ENCODE data around the gene CLEC10A.
"Not testable (repeated sequence)": the region's sequence is repeated elsewhere in the genome, so short reads cannot be mapped to it uniquely, and the experiment has no call there.

CLEC10A gene

GRCh38 chr17:7068268-7068667 is 11.8 kb downstream of the CLEC10A start:
- no peak for DNase-seq

- DNase-seq: no peak
Observed at GRCh38 chr17:7067198-7067597, 12.9 kb downstream of the CLEC10A start.

DNA sequence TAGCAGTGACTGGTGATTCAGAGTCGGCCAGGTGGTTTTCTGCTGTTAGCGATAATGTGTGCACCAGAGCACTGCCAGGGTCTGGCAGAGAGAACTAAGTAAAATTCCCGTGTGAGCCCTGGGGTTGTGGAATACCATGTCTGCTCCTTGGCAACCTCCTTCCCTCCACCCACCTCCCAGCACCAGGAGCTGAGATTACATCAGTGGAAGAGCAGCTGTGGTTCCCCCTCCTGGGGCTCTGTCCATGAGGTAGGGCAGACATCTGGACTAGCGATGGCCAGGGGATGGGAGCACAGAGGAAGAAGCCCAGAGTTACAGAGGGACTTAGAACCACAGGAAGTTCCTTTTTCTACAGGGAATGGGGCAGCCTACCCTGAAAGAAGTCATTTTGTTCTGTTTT is 15.8 kb downstream of the CLEC10A start:
- no peak for DNase-seq

DNA sequence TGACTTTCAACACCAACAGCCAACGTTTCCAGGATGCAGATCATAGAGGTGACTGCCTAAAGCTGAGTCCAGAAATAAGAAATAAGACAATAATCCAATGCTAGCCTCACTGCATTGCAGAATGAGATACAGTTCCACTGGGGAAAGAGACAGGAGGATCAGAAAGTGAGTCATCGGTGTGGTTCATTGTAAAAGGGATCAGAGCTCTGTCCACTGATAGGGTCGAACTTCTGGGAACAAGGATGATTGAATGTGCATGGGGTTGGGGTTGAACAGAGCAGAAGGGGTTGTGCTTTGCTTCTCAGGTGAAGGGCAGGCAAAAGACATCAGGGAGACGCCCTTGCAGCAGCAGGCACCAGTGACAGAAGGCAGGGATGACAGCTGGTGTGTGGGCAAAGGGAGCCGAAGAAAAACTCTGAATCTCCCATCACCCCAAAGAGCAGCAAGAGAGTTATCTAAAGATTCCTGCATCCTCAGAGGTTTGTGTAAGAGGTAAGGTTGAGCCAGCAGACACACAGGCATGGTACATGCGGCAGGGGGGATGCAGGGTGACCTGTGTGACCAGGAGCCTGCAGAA is 16.4 kb downstream of the CLEC10A start:
- no peak for DNase-seq

- no peak for DNase-seq
Observed at GRCh38 chr17:7060165-7060891, 19.7 kb downstream of the CLEC10A start.

GRCh38 chr17:7058831-7059447 is 21.1 kb downstream of the CLEC10A start:
- DNase-seq: no peak

GRCh38 chr17:7056386-7056785 is 23.7 kb downstream of the CLEC10A start:
- no peak for DNase-seq

DNA sequence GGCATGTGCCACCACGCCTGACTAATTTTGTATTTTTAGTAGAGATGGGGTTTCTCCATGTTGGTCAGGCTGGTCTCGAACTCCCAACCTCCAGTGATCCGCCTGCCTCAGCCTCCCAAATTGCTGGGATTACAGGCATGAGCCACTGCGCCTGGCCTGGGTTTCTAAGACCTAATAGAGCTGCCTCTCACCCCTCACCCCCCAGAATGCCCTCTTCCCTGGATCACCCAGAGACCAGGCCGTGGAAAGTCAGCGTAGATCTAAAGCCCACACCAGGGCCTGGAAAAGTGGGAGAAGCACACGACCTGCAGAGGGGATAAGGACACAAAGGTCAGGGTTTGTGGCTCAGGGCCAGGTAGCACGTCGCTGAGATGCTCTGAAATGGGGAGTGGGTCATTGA is 29.5 kb downstream of the CLEC10A start:
- not testable (repeated sequence) for DNase-seq

DNA sequence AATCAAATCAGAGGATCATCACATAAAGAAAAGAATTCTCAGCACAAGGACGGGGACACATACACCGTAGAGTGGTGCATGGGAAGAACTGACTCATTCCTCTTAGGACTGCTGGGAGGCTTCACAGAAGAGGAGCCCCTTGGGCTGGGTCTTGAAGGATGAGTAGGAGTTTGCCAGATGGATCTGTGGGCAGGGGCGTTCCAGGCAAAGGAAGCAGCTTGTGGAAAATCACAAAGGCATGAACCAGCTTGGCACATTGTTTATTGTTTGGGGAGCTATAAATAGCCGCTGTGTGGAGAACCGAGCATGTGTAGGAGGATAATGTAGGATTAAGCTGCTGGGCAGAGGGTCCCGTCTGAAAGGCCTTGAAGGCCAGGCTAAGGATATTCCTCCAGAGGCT is 31.1 kb downstream of the CLEC10A start:
- no peak for DNase-seq

GRCh38 chr17:7047566-7047965 is 32.5 kb downstream of the CLEC10A start:
- DNase-seq: no peak

DNA sequence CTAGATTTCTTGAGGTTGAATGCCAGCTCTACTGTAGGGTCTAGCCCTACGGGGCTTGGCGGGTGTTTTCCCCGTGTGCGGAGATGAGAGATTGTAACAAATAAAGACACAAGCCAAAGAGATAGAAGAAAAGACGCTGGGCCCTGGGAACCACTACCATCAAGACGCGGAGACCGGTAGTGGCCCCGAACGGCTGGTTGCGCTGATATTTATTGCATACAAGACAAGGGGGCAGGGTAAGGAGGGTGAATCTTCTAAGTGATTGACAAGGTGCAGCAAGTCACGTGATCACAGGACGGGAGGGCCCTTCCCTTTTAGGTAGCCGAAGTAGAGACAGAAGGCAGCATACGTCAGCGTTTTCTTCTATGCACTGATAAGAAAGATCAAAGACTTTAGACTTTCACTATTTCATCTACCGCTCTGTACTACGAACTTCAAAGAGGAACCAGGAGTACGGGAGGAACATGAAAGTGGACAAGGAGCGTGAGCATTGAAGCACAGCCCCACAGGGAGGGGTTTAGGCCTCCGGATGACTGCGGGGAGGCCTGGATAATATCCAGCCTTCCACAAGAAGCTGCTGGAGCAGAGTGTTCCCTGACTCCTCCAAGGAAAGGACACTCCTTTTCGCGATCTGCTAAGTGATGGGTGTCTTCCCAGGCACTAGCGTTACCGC is 33.2 kb downstream of the CLEC10A start:
- not testable (repeated sequence) for DNase-seq

DNA sequence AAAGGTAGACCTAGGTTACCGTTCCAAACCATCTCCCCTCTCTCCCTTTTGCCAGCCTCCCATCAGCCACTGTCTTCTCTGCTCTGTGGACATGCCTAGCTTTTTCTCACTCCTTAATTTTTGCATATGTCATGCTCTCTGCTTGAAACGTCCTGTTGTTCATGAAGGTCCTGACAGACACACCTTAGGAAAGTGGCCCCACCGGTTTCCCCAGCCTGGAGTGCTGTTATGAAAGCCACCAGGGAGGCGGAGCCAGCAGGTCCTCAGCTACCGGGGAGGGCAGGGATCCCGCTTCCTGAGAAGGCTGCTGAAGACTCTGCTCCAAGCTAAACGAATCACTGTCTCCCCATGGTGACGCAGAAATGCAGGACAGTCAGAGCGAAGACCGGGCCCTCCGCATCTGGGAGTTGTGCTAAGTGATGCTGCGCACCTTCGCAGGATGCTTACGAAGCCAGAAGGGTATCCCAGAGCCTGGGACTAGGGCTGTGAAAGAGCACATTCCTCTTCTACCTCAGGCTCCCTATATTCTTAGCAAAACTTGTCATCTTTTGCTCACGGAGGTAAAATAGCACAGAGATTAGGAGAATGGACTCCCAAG is 33.8 kb downstream of the CLEC10A start:
- peak; percentile 72 for DNase-seq

GRCh38 chr17:7045492-7046126 is 34.4 kb downstream of the CLEC10A start:
- DNase-seq: peak; percentile 49

DNA sequence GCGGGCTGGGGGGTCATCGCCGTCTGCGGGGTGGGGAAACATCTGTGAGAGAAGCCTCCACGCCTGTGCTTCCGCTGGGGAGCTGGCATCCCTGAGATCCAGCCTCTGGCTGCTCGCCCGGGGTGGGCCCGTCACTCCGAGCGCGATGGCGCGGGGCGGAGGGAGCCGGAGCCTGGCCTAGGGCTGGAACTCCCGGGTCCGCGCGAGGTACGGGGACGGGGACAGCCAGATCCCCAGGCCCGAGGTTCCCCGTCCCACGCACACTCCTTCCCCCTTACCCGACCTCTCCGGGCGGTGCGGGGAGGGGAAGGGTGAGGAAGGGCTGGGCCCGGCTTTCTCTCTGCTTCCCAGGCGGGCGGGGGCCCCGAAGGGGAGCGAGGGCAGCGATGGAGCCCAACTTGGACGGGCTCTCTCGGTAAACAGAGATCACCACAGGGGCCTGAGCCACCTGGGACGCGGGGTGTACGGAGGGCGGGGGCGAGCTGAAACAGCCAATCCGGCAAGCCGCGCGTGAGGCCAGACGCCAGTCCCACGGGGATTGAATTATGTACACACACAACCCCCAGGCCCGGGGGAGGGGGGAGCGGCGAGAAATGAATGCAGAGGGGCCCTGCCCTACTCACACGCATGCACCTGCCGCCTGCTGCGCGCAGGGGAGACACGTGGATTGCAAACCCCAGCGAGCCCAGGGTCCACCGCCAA is 36.4 kb downstream of the CLEC10A start, which contains the start of gene SLC16A11:
Gene SLC16A11 (minus strand): TSS at position 596 of the 702 bp plus-strand sequence. CDS start 579 bp downstream, at position 17.
- DNase-seq: peak; percentile 93

DNA sequence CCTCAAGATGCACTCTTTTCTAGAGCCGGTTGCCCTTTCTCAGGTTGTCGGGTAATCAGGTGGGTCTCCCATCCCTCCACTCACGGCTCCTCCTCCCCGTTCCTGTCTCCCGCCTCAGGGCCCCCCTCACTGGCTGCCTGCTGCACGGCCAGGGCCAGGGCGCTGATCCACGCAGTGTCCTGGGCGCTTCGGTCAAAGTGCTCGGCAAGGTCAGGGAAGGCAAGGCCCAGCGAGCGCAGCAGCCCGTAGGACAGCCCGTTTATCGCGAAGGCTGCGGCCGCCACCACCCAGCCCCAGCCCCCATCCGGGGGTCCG is 36.9 kb downstream of the CLEC10A start:
- DNase-seq: no peak

DNA sequence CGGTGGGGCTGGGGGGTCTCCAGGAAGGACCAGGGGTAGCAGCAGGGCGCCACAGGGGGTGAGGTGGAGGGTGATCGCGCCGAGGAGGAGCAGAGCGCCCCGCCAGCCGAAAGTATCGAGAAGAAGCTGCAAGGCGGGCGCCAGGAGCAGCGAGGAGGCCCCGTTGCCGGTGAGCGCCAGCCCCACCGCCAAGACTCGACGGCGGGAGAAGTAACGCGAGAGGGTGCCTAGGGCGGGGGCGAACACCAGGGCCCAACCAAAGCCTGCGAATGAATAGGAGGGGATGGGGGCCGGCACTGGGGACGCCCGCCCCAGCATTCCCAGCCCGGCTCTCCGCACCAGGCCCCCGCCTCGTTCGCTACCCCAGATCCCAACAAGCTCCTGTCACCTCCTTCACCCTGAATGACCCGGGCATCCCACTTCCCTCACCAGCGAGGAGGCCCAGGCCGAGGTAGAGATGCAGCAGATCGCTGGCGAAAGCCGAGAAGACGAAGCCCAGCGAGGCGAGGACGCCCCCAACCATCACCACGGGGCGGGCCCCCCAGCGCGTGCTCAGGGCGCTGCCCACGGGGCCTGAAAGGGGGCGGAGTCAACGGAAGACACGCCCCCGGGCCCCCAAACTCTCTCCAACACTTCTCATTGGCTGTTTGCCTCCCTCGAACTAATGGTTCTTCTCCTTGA is 37.4 kb downstream of the CLEC10A start:
- no peak for DNase-seq

GRCh38 chr17:7041607-7042500 is 38.2 kb downstream of the CLEC10A start:
- DNase-seq: no peak

DNA sequence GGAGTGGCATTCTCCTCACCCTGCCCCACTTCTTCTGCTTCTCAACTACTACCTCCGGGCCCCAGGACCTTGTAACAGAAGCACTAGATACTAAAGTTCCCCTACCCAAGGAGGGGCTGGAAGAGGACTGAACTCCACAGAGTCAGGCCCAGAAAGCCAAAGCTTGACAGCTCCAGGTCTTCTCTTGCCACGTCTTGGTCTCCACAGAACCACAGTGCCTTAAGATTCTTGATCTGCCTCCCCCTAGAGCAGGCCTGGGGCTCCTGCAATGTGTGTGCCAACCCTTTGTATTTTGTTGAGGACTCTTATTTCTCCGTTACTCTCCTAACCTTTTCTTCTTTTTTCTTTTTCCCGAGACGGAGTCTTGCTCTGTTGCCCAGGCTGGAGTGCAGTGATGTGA is 40.2 kb downstream of the CLEC10A start:
- no peak for DNase-seq

- no peak for DNase-seq
Observed at GRCh38 chr17:7038025-7038862, 41.8 kb downstream of the CLEC10A start.
